ENCODE measurements around the gene TRIM41. TPM values are rescaled to one million over a fixed set of nuclear protein-coding genes. Genes with fewer than 3 reads are reported as not detected.
A peak's percentile ranks its signal among the peaks of the same experiment; 100 is the strongest.
"Not testable (repeated sequence)": the region's sequence is repeated elsewhere in the genome, so short reads cannot be mapped to it uniquely, and the experiment has no call there.

TRIM41 gene
- total RNA-seq: 20.9 TPM
- long read RNA-seq: 0 reads

DNA sequence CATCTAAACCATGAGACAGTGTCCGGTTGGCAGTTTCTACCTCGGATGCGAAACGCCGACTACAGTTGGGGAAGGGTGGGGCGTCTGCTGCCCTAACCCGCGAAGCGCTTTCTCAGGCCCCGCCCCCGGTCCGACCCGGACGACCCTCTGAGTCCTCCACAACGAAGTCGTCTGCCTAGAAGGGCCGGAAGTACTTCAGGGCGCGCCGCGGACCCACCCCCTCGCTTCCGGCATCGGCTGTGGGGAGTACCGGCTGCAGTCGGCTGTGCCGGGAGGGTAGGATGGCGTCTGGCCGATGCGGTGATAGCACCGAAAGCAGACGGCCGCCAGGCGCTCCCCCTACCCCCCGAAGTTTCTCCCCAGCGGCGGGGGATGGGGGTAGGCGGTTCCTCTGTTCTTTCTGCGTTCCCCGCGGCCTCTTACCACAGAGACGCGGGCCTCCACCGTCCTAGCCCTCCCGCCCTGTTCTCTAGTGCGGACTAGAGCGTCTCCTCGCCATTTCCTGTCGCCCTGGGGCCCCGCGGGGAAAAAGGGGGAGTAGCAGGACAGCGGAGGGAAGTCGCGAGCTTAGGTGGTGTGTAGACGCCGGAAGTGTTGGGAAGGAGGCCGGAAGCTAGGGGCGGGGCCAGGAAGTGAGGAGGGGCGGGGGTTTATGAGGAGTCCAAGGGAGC is at the start of gene TRIM41:
Gene TRIM41 (plus strand): TSS at position 224 of the 671 bp plus-strand sequence. CDS start 719 bp downstream, outside the sequence.
- peak; percentile 99 for DNase-seq (ENCODE audit: missing footprints)
- intact Hi-C loops (cut with DNase I): loop anchor here (1.0 kb wide), 2 partner anchors 21 to 38 kb away; partner anchors contain the start of gene TRIM52
- peak; percentile 91 for ATAC-seq

- no peak for ATAC-seq
- intact Hi-C loops (cut with DNase I): no loop called here
- DNase-seq (ENCODE audit: missing footprints): no peak
These were observed 49.4 kb upstream of the TRIM41 start for GRCh38 chr5:181173420-181174342.

- ATAC-seq: no peak
- DNase-seq (ENCODE audit: missing footprints): no peak
- intact Hi-C loops (cut with DNase I): no loop called here
These were observed 46.7 kb upstream of the TRIM41 start for GRCh38 chr5:181176254-181176952.

DNA sequence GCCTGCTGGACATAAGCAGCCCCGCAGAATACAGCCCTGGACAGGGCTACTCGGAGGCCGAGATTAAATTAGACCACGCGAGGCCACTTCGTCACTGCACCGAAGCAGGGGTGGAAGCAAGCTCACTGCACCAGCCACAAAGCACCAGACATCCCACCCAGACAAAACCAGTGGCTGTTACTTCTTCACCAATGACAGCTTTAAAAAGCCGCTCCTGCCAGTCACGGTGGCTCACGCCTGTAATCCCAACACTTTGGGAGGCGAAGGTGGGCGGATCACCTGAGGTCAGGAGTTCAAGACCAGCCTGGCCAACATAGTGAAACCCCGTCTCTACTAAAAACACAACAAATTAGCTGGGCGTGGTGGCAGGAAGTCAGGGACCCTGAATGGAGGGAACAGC is 45.5 kb upstream of the TRIM41 start:
- intact Hi-C loops (cut with DNase I); ATAC-seq; DNase-seq (ENCODE audit: missing footprints): not testable (repeated sequence)

- intact Hi-C loops (cut with DNase I): no loop called here
- ATAC-seq (peak; percentile 83), DNase-seq (ENCODE audit: missing footprints) (no peak)
These were observed 41.2 kb upstream of the TRIM41 start for GRCh38 chr5:181181650-181182565.

DNA sequence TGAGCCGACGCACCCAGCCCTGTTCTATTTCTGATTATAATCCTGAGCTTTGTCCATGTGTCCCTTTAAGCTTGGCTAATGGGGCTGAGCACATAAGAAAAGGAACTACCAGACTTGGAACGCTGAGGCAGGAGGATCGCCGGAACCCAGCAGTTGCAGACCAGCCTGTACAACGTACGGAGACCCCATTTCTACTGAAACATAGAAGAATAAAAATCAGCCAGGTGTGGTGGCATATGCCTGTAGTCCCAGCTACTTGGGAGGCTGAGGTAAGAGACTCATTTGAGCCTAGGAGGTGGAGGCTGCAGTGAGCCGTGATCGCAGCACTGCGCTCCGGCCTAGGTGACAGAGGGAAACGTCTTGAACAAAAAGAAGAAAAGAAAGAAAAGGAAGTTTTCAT is 40.4 kb upstream of the TRIM41 start:
- ATAC-seq (no peak), DNase-seq (ENCODE audit: missing footprints) (no peak)
- intact Hi-C loops (cut with DNase I): no loop called here

DNA sequence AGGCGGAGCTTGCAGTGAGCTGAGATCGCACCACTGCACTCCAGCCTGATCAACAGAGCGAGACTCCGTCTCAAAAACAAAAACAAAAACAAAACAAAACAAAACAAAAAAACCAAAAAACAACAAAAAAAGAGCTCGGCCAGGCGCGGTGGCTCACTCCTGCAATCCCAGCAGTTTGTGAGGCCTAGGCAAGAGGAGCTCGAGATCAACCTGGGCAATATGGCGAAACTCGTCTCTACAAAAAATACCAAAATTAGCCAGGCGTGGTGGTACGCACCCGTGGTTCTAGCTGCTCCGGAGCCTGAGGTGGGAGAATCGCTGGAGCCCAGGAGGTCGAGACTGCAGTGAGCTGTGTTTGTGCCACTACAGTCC is 38.2 kb upstream of the TRIM41 start:
- ATAC-seq (no peak), DNase-seq (ENCODE audit: missing footprints) (no peak)
- intact Hi-C loops (cut with DNase I): loop anchor here (5.0 kb wide), 1 partner anchor 383 kb away; the partner anchor contains the start of gene MGAT1

- DNase-seq (ENCODE audit: missing footprints): no peak
- intact Hi-C loops (cut with DNase I): loop anchor here (5.0 kb wide), 1 partner anchor 383 kb away; the partner anchor contains the start of gene MGAT1
- ATAC-seq: no peak
These were observed 37.5 kb upstream of the TRIM41 start for GRCh38 chr5:181185560-181185959.

- intact Hi-C loops (cut with DNase I): loop anchor here (5.0 kb wide), 1 partner anchor 384 kb away; the partner anchor contains the start of gene MGAT1
- DNase-seq (ENCODE audit: missing footprints): no peak
- ATAC-seq: no peak
These were observed 37.1 kb upstream of the TRIM41 start for GRCh38 chr5:181186022-181186421.

DNA sequence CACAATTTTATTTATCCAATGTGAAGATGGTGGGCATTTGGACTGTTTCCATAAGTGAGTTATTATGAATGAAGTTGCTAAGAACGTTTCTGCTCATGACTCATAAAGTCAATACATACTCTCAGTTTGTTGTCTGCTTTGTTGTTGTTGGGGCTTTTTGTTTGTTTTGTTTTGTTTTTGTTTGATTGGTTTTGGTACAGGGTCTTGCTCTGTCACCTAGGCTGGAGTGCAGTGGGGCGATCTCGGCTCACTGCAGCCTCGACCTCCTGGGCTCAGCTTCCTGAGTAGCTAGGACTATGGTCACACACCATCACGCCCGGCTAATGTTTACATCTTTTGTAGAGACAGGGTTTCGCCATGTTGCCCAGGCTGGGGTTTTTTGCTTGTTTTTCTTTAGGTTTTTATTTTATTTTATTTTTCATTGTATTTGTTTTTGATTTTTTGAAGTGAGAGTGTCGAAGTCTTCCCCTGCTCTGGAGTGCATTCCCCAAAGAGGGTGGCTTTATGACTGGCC is 36.0 kb upstream of the TRIM41 start:
- intact Hi-C loops (cut with DNase I): loop anchor here (5.0 kb wide), 1 partner anchor 385 kb away; the partner anchor contains the start of gene MGAT1
- no peak for ATAC-seq
- DNase-seq (ENCODE audit: missing footprints): no peak

DNA sequence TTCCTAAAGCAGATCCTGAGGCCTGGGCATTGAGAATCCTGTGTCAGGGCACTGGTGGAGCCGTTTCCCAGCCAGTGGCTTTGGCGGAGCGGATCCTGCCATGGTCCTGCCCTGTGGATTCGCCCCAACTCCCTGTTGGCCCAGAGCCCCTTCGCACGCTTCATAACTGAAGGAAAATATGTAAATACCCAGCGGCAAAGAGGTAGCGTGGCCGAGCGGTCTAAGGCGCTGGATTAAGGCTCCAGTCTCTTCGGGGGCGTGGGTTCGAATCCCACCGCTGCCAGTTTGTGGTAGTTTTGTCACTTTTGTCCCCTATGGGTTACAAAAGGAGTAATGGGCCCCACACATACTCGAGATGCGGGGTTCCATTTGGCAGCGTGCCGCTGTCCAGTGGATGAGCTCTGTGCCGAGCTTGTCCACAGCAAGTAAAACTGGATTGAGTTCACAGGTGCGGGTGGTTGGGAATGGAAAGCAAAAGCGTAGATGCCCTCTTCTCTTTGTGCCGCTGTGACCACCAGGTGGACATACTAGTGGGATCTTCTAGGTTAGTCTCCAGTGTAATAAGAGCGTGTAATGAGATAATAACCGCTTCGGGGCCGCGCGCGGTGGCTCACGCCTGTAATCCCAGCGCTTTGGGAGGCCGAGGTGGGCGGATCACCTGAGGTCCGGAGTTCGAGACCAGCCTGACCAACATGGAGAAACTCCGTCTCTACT is 35.4 kb upstream of the TRIM41 start:
- intact Hi-C loops (cut with DNase I): loop anchor here (1.0 to 5.0 kb wide), 3 partner anchors 35 to 385 kb away; partner anchors contain the start of genes MGAT1 and TRIM52
- DNase-seq (ENCODE audit: missing footprints): peak; percentile 88
- ATAC-seq: peak; percentile 22

GRCh38 chr5:181188700-181189362 is 34.2 kb upstream of the TRIM41 start:
- intact Hi-C loops (cut with DNase I): loop anchor here (1.0 to 5.0 kb wide), 3 partner anchors 33 to 387 kb away; partner anchors contain the start of genes MGAT1 and TRIM52
- peak; percentile 24 for ATAC-seq
- peak; percentile 80 for DNase-seq (ENCODE audit: missing footprints)

- no peak for DNase-seq (ENCODE audit: missing footprints)
- intact Hi-C loops (cut with DNase I): loop anchor here (2.0 to 5.0 kb wide), 2 partner anchors 71 to 387 kb away; partner anchors contain the start of genes MGAT1 and TRIM52
- ATAC-seq: no peak
These were observed 33.6 kb upstream of the TRIM41 start for GRCh38 chr5:181189363-181189961.

GRCh38 chr5:181189962-181190710 is 32.9 kb upstream of the TRIM41 start:
- no peak for ATAC-seq
- DNase-seq (ENCODE audit: missing footprints): no peak
- intact Hi-C loops (cut with DNase I): loop anchor here (2.0 to 5.0 kb wide), 2 partner anchors 71 to 388 kb away; partner anchors contain the start of genes MGAT1 and TRIM52

Measured in Right ventricle myocardium inferior (tissue), 1 donor.